Retina (tissue), 1 donor: ENCODE measurements around the gene CACNB3.

Experiments
- DNase-seq: peaks from one replicate; pipeline ENCODE4 v3.0.0-alpha.2; 2016

Gene CACNB3

GRCh38 chr12:48788854-48789775 is 29.2 kb upstream of the CACNB3 start, which contains the start of gene ADCY6:
ADCY6 (minus strand) TSS chr12:48789089; CDS start chr12:48783434, 5,655 bp downstream.
- peak; percentile 65 for DNase-seq

GRCh38 chr12:48789858-48790326 is 28.4 kb upstream of the CACNB3 start:
- peak; percentile 26 for DNase-seq

- DNase-seq: no peak
Measured at GRCh38 chr12:48793696-48794095, 24.6 kb upstream of the CACNB3 start.

- DNase-seq: peak; percentile 33
Measured at GRCh38 chr12:48794870-48795269, 23.4 kb upstream of the CACNB3 start.

GRCh38 chr12:48795550-48796455 is 22.5 kb upstream of the CACNB3 start:
- peak; percentile 82 for DNase-seq

- no peak for DNase-seq
Measured at GRCh38 chr12:48796976-48797375, 21.3 kb upstream of the CACNB3 start.

- no peak for DNase-seq
Measured at GRCh38 chr12:48800457-48800856, 17.8 kb upstream of the CACNB3 start.

- no peak for DNase-seq
Measured at GRCh38 chr12:48800971-48801370, 17.3 kb upstream of the CACNB3 start.

- DNase-seq: no peak
Measured at GRCh38 chr12:48803675-48804074, 14.6 kb upstream of the CACNB3 start.

GRCh38 chr12:48807981-48808380 is 10.3 kb upstream of the CACNB3 start:
- DNase-seq: no peak

- no peak for DNase-seq
Measured at GRCh38 chr12:48810903-48811431, 7.3 kb upstream of the CACNB3 start.

GRCh38 chr12:48811437-48812090 is 6.7 kb upstream of the CACNB3 start:
- no peak for DNase-seq

- DNase-seq: no peak
Measured at GRCh38 chr12:48812389-48812788, 5.9 kb upstream of the CACNB3 start.

GRCh38 chr12:48813465-48814261 is 4.6 kb upstream of the CACNB3 start:
- DNase-seq: peak; percentile 40

- DNase-seq: peak; percentile 93
Measured at GRCh38 chr12:48814262-48815125, 3.8 kb upstream of the CACNB3 start.

GRCh38 chr12:48815126-48816110 is 2.9 kb upstream of the CACNB3 start:
- peak; percentile 92 for DNase-seq

GRCh38 chr12:48816143-48816854 is 2.0 kb upstream of the CACNB3 start:
- no peak for DNase-seq

- DNase-seq: peak; percentile 58
Measured at GRCh38 chr12:48818831-48819590, 715 bp downstream of the CACNB3 start.
